BE2C (cell line): ENCODE data around the gene PPP4C.

ENCODE experiments used
- DNase-seq: peaks from one replicate; pipeline ENCODE4 v3.0.0-alpha.2; 2020
- H3K27me3 ChIP-seq: fragments of 250-450 bp; sonication (Bioruptor Pico); 2 replicates; pipeline ENCODE4 v1.5.1; 2020; ENCODE audit warnings: mild to moderate bottlenecking
- H3K36me3 ChIP-seq: fragments of 250-450 bp; sonication (Bioruptor Pico); 2 replicates; pipeline ENCODE4 v1.5.1; 2020; ENCODE audit warnings: mild to moderate bottlenecking
- H3K4me1 ChIP-seq: fragments of 250-450 bp; sonication (Bioruptor Pico); 2 replicates; pipeline ENCODE4 v1.5.1; 2020
- H3K4me3 ChIP-seq: 2 replicates; pipeline ENCODE4 v1.5.1; 2011; ENCODE audit warnings: low read depth, low read length
- H3K9me3 ChIP-seq: fragments of 250-450 bp; sonication (Bioruptor Pico); 2 replicates; pipeline ENCODE4 v1.5.1; 2020
- TF ChIP-seq, protein P1 (sequence below): IDR thresholded peaks from 2 replicates; pipeline ENCODE4 v1.5.1; 2012; ENCODE audit warnings: mild to moderate bottlenecking, low read depth, low read length

PPP4C gene

DNA sequence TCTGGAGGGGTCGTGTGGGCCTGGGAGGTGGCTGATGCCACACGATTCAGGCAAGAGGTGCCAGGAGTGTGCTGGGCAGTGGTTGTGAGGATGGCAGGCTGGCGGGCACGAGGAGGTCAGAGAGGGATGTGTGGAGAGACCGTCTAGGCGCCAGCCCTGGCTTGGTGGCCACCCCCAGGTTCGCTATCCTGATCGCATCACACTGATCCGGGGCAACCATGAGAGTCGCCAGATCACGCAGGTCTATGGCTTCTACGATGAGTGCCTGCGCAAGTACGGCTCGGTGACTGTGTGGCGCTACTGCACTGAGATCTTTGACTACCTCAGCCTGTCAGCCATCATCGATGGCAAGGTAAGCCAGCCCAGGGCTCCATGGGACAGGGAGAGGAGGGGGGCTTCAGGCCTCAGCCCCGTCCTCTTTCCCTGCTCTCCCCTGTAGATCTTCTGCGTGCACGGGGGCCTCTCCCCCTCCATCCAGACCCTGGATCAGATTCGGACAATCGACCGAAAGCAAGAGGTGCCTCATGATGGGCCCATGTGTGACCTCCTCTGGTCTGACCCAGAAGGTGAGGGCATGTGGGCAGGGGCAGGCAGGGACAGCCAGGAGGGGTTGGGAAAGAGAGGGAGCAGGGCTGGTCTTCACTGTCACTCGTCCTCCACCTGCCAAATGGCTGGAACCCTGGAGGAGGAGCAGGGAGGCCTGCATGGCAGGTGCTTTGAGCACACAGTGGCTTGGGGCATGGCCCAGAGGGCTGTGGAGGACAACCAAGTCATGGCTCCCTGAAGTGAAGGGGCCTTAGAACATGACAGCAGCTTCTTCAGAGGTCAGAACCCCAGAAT lies 7.6 kb downstream of the PPP4C start:
- TF ChIP-seq, protein P1, sequence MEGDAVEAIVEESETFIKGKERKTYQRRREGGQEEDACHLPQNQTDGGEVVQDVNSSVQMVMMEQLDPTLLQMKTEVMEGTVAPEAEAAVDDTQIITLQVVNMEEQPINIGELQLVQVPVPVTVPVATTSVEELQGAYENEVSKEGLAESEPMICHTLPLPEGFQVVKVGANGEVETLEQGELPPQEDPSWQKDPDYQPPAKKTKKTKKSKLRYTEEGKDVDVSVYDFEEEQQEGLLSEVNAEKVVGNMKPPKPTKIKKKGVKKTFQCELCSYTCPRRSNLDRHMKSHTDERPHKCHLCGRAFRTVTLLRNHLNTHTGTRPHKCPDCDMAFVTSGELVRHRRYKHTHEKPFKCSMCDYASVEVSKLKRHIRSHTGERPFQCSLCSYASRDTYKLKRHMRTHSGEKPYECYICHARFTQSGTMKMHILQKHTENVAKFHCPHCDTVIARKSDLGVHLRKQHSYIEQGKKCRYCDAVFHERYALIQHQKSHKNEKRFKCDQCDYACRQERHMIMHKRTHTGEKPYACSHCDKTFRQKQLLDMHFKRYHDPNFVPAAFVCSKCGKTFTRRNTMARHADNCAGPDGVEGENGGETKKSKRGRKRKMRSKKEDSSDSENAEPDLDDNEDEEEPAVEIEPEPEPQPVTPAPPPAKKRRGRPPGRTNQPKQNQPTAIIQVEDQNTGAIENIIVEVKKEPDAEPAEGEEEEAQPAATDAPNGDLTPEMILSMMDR, result no peak
- Histone ChIP-seq H3K27me3 (no peaks in the 10 kb centered on the region), H3K4me3 (no peak overlapping the region), H3K4me1 (peaks cover 5% of the 10 kb centered on the region; the same call in 1 of the 2 replicates), H3K36me3 (peaks cover 68% of the 10 kb centered on the region), H3K9me3 (no peaks in the 10 kb centered on the region)
- DNase-seq, result no peak

DNA sequence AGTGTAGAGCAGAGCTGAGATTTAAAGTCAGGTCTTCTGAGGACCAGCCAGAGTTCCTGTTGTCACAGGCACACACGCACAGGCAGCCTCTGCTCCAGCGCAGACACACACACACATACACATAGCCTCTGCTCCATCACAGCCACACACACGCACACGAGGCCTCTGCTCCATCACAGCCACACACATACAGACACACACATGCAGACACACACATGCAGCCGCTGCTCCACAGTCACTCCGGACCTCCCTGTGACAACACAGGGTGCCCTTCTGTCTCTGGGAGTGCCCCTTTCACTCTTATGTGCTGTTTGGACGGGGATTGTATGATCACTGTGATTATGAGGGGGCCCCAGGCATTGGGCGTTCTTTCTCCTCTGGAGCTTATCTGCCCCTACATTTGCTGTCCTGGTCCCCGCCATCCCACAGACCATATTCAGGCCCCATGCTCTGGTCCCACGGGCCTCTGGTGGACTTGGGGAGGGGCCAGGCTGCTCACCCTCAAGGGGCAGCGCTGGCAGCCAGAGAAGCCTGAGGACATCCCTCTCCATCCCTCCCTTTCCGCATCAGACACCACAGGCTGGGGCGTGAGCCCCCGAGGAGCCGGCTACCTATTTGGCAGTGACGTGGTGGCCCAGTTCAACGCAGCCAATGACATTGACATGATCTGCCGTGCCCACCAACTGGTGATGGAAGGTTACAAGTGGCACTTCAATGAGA lies 8.5 kb downstream of the PPP4C start:
- Histone ChIP-seq H3K36me3 (peaks cover 62% of the 10 kb centered on the region), H3K9me3 (no peaks in the 10 kb centered on the region), H3K4me3 (no peak overlapping the region), H3K27me3 (no peaks in the 10 kb centered on the region), H3K4me1 (peaks cover 5% of the 10 kb centered on the region; the same call in 1 of the 2 replicates)
- no peak for DNase-seq
- TF ChIP-seq, protein P1, result no peak

DNA sequence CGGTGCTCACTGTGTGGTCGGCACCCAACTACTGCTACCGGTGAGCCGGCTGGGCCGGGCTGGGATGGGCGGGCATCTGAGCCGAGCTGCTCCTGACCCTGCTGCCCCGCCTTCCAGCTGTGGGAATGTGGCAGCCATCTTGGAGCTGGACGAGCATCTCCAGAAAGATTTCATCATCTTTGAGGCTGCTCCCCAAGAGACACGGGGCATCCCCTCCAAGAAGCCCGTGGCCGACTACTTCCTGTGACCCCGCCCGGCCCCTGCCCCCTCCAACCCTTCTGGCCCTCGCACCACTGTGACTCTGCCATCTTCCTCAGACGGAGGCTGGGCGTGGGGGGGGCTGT lies 9.0 kb downstream of the PPP4C start:
- Histone ChIP-seq H3K36me3 (peaks cover 57% of the 10 kb centered on the region), H3K27me3 (no peaks in the 10 kb centered on the region), H3K4me3 (no peak overlapping the region), H3K9me3 (no peaks in the 10 kb centered on the region), H3K4me1 (peaks cover 5% of the 10 kb centered on the region; the same call in 1 of the 2 replicates)
- TF ChIP-seq, protein P1, result no peak
- no peak for DNase-seq

DNA sequence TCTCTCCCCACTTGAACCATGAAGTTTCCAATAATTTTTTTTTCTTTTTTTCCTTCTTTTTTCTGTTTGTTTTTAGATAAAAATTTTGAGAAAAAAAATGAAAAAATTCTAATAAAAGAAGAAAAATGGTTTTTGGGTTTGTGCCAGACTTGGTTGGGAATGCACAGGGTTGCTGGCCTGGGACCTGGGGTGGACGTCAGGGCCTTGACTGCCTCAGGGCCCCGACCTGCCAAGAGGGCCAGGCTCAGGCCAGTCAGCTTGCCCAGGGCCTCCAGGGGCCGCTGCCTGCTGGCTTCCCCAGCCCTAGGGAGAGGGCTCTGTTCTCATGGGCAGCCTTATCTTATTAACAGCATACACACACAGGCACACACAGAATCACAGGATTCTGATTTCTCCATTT lies 9.5 kb downstream of the PPP4C start:
- Histone ChIP-seq H3K27me3 (no peaks in the 10 kb centered on the region), H3K36me3 (peaks cover 54% of the 10 kb centered on the region), H3K4me3 (no peak overlapping the region), H3K4me1 (peaks cover 5% of the 10 kb centered on the region; the same call in 1 of the 2 replicates), H3K9me3 (no peaks in the 10 kb centered on the region)
- DNase-seq, result peak; percentile 66
- TF ChIP-seq, protein P1, result peak; percentile 48; the same call in 1 of the 2 replicates

DNA sequence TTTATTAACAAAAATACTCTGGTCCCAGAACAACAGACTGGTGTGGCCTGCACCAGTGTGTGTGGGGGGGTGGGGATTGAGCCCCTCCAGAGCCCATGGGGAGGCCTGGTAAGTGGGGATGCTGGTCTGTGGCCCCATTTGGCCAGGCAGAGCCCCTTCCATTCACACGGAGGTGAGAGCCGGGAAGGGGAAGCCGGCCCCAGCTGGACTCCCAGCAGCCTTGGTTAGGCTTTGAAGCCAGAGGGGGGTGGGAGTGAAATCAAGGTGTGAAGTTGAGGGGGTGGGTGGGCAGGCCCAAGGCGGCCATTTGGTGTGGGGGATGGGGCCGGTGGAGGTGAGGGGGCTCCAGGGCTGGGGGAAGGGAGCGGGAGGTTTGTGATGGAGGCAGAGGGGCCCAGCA lies 10.0 kb downstream of the PPP4C start:
- DNase-seq, result no peak
- TF ChIP-seq, protein P1, result no peak
- Histone ChIP-seq H3K36me3 (peaks cover 49% of the 10 kb centered on the region), H3K27me3 (no peaks in the 10 kb centered on the region), H3K4me1 (peaks cover 5% of the 10 kb centered on the region; the same call in 1 of the 2 replicates), H3K9me3 (no peaks in the 10 kb centered on the region), H3K4me3 (no peak overlapping the region)
